A673 (cell line): Measurements from ENCODE around the gene DNAH7. TPM values are rescaled to one million over a fixed set of nuclear protein-coding genes. Genes with fewer than 3 reads are reported as not detected.

Source experiments
- BruUV-seq: library from RNA; stranded (reverse); fragments of 400-500 nt; replicated peaks from 2 replicates; lab custom pipeline; 2021; lab: Mats Ljungman, UMichigan
- CTCF ChIA-PET: fragments of 300-600 bp; sonication (Branson Sonifier 250); formaldehyde crosslinking; loops from one replicate; lab custom pipeline; 2022; ENCODE audit warnings: antibody characterized with exemption; lab: Charles Lee
- POLR2A ChIA-PET: fragments of 300-600 bp; sonication (Branson Sonifier 250); formaldehyde crosslinking; loops from one replicate; lab custom pipeline; 2022; ENCODE audit warnings: antibody characterized with exemption; ENCODE audit not compliant: low non-redundant PET; lab: Charles Lee
- DNase-seq: peaks from one replicate; pipeline ENCODE4 v3.0.0-alpha.2; 2015; ENCODE audit warnings: low spot score
- H3K27ac ChIP-seq: fragments of 200-600 bp; sonication (generic); 2 replicates; pipeline ENCODE4 v1.5.1; 2016; ENCODE audit warnings: mixed run types, low read depth, mild to moderate bottlenecking, mixed read lengths, antibody characterized with exemption, low read length; ENCODE audit not compliant: poor library complexity, severe bottlenecking
- H3K27me3 ChIP-seq: fragments of 200-600 bp; sonication (generic); replicated peaks from 2 replicates; pipeline ENCODE4 v1.6.1; 2017; ENCODE audit warnings: mixed run types, low read depth, mild to moderate bottlenecking, mixed read lengths, antibody characterized with exemption, low read length; ENCODE audit not compliant: insufficient read depth, poor library complexity
- H3K36me3 ChIP-seq: fragments of 200-600 bp; sonication (generic); 2 replicates; pipeline ENCODE4 v1.6.1; 2016; ENCODE audit warnings: mixed run types, mild to moderate bottlenecking, mixed read lengths, antibody characterized with exemption, low read length; ENCODE audit not compliant: insufficient read depth, poor library complexity, severe bottlenecking
- H3K4me1 ChIP-seq: fragments of 200-600 bp; sonication (generic); 2 replicates; pipeline ENCODE4 v1.6.1; 2017; ENCODE audit warnings: mixed run types, mild to moderate bottlenecking, mixed read lengths, antibody characterized with exemption, low read length; ENCODE audit not compliant: insufficient read depth, poor library complexity, severe bottlenecking
- H3K4me3 ChIP-seq: fragments of 200-600 bp; sonication (generic); 2 replicates; pipeline ENCODE4 v1.5.1; 2016; ENCODE audit warnings: low read depth, mixed run types, mild to moderate bottlenecking, mixed read lengths, low read length; ENCODE audit not compliant: poor library complexity, severe bottlenecking
- H3K9me3 ChIP-seq: fragments of 200-600 bp; sonication (generic); 2 replicates; pipeline ENCODE4 v1.6.1; 2016; ENCODE audit warnings: mixed run types, low read depth, mild to moderate bottlenecking, mixed read lengths, antibody characterized with exemption, low read length; ENCODE audit not compliant: poor library complexity, severe bottlenecking
- CTCF ChIP-seq: fragments of 300-800, 200-600 bp; sonication (generic); conservative IDR thresholded peaks from 2 replicates; pipeline ENCODE4 v1.5.1; 2017; ENCODE audit warnings: low read depth, mild to moderate bottlenecking, antibody characterized with exemption, low read length, moderate library complexity, mixed read lengths
- EZH2 ChIP-seq: fragments of 200-600 bp; sonication (generic); IDR thresholded peaks from 2 replicates; pipeline ENCODE4 v1.6.1; 2017; ENCODE audit warnings: borderline replicate concordance, low read depth, mild to moderate bottlenecking, mixed read lengths, antibody characterized with exemption, low read length; ENCODE audit not compliant: poor library complexity, severe bottlenecking
- intact Hi-C: fragments of 100-400 bp; cut with micrococcal nuclease; formaldehyde crosslinking; loops from one replicate; pipeline ENCODE4 v1.10.0; 2022; ENCODE audit not compliant: unreplicated experiment
- total RNA-seq: library from RNA; stranded (reverse); gene quantifications from 2 replicates; pipeline ENCODE4 v1.2.3, GENCODE V29; 2021

Gene DNAH7
- total RNA-seq, 1 experiment from 2014 or later = 0.95 TPM

- no peaks in the 10 kb centered on the region for H3K9me3 ChIP-seq
These were observed 82.9 kb downstream of the DNAH7 start for GRCh38 chr2:195985741-195986140.

GRCh38 chr2:195984923-195985726 is 83.5 kb downstream of the DNAH7 start:
- H3K27ac ChIP-seq = no peak overlapping the region
- no peaks in the 10 kb centered on the region for H3K27me3 ChIP-seq
- intact Hi-C loops = no loop called here
- peak; percentile 13 for DNase-seq
- TF ChIP-seq CTCF (no peak), EZH2 (no peak)
- no TSS peak for BruUV-seq
- no peak overlapping the region for H3K4me3 ChIP-seq
- ChIA-PET POLR2A (no interaction called here), CTCF (no interaction called here)
- H3K9me3 ChIP-seq = peaks cover 4% of the 10 kb centered on the region
- no peaks in the 10 kb centered on the region for H3K36me3 ChIP-seq
- H3K4me1 ChIP-seq = peaks cover 13% of the 10 kb centered on the region

More at GRCh38 chr2:195985741-195986140, 82.9 kb downstream of the DNAH7 start:
- POLR2A ChIA-PET = no interaction called here
- CTCF ChIA-PET = no interaction called here
- Histone ChIP-seq H3K4me1 (peaks cover 13% of the 10 kb centered on the region), H3K4me3 (no peak overlapping the region), H3K27ac (no peak overlapping the region), H3K27me3 (no peaks in the 10 kb centered on the region), H3K36me3 (no peaks in the 10 kb centered on the region)
- no TSS peak for BruUV-seq
- no peak for TF ChIP-seq CTCF
- no peak for TF ChIP-seq EZH2
- intact Hi-C loops = no loop called here
- no peak for DNase-seq

GRCh38 chr2:195967336-195967735 is 101.3 kb downstream of the DNAH7 start:
- TF ChIP-seq CTCF = no peak
- TF ChIP-seq EZH2 = no peak
- ChIA-PET CTCF (no interaction called here), POLR2A (interaction anchor here (0.6 kb wide), 2 partner anchors 119 to 132 kb away, joined by 3 to 11 read pairs; no protein-coding TSS in a partner anchor)
- intact Hi-C loops = no loop called here
- DNase-seq = peak; percentile 90
- Histone ChIP-seq H3K36me3 (no peaks in the 10 kb centered on the region), H3K9me3 (no peaks in the 10 kb centered on the region), H3K4me3 (no peak overlapping the region), H3K27ac (peak overlapping the region; percentile 90), H3K27me3 (no peaks in the 10 kb centered on the region), H3K4me1 (peaks cover 7% of the 10 kb centered on the region)
- BruUV-seq = no TSS peak
